CD4-positive, alpha-beta T cell treated with Interleukin-6 at 100 ng/mL for 8 hours (primary cell): ENCODE measurements around the gene LEF1.

Source experiments
- DNase-seq: peaks from one replicate; pipeline ENCODE4 v3.0.0-alpha.2; 2020; ENCODE audit warnings: mixed read lengths, low spot score

Gene LEF1

DNA sequence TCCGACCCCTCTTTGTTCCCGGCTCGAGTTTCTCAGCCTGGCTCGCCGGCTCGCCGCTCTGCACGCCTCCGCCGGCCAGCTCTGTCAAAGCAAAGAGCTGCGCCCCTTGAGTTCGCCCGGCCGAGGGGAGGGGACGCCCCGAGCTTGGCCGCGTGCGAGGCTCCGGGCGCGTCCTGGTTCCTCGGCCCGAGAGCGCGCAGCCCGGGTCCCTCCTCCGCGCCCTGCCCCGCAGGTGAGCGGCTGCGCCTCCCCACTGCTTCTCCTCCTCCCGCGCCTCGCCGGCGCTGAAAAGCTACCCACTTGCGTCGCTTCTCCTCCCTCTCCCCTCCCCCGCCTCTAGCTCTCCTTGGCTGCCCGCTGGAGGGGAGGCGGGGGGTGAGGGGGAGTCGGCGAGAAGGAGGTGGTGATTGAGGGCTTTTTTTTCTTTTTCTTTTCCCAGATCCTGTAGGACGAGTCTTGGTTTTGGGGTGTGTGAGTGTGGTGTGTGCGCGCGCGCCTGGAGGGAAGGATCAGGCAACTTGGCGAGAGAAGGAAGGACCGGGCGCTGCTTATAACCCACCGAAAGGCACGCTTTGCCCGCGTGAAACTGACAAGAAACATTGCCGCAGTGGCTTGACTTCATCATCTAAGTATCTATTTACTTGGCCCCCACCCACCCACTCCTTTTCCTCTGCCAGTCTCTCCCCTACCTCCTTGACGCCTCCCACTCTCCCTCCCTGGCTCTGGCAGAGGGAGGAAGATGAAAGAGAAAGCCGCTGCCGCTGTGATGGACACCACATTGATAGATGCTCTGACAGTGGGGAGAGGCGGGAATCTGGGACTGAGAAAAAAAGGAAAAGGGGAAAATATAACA lies at the start of gene LEF1:
TSS of gene LEF1 (minus strand) at position 262 of the 853 bp plus-strand sequence. CDS start 1,165 bp downstream, outside the sequence.
- peak; percentile 77 for DNase-seq

DNA sequence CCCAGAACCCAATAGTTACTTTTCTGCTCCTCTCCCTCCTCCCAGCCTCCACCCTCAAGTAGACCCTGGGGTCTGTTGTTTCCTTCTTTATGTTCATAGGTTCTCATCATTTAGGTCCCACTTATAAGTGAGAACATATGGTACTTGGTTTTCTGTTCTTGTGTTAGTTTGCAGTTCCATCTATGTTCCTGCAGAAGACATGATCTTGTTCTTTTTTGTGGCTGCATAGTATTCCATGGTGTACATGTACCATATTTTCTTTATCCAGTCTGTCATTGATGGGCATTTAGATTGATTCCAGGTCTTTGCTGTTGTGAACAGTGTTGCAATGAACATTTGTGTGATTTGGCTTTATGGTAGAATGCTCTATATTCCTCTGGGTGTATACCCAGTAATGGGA lies 47.8 kb upstream of the LEF1 start:
- DNase-seq = no peak

DNA sequence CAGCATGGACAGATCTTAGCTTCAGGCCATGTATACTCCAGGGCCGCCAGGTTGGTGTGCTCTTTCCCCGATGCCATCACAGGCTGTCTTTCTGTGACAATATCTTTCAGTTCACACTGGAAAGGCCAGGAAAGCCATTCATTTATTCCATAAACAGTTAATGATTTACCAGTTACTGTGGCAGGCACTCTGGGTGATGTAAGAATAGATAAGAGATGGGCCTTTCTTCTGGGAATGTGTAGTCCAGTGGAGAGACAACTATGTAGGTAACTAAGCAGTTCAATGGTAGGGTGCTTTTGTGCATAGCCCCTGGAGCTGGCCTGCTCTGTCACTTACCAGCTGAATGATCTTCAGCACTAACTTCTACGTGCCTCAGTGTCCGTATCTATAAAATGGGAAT lies 46.3 kb upstream of the LEF1 start:
- no peak for DNase-seq

DNA sequence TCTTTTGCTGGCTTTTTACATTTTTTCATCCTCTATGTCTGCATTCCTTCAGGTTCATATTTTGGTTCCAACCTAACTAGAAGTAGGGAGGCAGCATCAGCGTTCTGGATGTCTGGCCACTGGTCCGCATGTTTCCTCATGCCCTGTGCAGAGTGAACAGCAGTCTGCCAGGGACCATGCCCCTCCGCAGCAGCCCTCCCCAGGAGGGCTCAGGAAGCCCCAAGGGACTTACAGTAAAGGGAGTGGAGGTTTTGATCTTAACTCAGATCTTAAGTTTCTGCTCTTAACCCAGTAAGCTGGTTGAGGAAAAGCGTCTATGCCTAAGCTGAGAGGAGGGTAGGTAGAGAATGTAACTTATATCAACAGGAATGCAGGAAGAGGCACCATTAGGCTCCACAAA lies 45.0 kb upstream of the LEF1 start:
- DNase-seq = no peak

DNA sequence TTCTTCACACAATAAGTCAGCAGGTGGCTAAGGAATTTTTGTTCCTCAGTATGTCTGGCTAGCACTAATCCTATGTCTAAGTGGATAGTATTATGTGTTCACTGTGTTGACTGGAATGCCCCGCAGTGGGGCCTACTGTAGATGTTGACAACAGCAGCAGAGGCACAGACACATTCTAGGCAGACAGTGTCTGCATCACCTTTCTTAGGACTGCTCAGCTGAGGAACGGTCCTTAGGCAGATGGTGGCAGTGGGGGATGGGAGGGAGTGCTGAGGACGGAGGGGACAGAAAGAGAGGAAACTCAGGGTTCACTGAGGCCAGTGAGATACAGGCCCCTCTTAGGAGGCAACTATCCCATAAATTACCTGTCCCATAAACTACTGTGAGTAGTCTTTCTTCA lies 44.6 kb upstream of the LEF1 start:
- no peak for DNase-seq

DNA sequence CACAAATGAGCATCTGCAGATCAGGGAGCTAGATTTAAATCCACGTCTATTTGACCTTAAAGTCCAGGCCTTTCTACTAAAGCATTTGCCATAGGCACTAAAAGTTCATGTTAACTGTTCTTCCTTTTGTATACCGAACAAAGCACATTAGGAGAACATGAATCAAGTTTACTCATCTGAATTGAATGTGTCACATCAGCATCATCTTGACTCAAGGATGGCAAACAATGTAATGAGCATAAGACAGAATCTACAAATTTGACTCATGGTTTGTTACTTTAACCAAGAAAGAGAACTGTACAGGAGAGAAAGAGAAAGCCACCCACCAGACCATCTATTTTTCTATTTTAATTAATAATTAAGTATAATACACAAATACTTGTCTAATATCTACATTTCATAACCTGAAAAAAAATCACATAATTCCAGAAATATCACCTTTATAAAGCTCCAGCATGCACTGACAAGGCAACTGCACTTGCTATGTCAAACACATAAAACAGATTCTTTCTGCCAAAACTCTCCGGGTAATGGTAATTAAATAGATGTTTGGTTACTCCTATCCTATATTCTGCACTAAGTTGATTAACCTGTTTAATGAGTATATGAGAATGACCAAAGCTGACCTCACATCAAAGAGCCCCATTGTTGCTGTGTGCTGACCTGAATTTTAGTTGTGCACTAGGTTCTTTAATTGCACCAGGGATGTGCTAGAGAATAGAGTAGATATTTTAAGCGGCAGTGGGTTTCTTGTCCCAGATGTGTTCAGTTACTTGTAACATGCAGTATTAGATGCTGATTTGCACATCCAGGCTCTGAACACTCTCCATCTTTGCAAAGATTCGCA lies 42.5 kb upstream of the LEF1 start:
- DNase-seq = no peak

DNA sequence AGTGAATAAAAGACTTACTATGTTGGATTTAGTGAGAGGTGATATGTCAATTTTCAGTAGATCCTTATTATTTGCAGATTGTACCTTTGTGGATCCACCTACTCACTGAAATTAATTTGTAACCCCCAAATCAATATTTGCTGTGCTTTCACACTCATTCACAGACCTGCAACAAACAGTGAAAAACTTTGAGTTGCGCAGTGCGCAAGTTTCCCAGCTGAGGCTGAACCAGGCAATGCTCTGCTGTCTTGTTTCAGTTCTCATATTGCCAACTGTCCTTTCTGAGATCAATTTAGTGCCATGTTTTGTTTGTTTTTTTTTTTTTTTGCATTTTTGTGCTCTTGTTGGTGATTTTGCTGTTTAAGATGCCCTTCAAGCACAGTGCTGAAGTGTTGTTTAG lies 40.8 kb upstream of the LEF1 start:
- no peak for DNase-seq

DNA sequence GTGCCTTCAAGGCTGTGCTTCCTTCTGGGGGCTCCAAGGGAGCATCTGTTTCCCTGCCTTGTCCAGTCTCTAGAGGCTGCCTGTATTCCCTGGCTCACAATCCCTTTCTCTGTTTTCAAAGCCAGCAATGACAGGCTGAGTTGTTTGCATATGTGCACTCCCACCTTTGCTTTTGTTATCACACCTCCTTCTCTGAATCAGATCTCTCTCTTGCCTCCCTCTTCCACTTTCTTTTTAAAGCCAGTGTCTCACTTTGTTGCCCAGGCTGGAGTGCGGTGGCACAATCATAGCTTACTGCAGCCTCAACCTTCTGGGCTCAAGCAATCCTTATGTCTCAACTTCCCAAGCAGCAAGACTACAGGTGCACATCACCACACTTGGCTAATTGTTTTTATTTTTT lies 37.1 kb upstream of the LEF1 start:
- DNase-seq = no peak

DNA sequence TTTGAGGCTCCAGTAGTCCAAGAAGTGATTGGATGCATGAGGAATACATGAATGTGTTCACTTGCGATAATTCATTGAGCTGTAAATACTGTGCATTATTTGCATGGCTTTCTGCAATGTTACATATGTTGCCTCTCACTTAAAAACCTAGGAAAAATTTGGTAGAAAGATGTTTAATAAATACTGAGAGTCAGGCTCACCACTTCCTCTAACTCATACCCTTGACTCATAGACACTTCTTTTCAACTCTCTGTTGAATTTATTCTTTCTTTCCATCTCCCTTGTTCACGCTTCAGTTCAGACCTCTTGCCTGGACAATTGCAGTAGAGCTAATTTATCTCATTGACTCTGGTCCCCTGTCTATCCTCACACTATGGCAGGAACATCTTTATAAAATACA lies 35.8 kb upstream of the LEF1 start:
- DNase-seq = no peak

DNA sequence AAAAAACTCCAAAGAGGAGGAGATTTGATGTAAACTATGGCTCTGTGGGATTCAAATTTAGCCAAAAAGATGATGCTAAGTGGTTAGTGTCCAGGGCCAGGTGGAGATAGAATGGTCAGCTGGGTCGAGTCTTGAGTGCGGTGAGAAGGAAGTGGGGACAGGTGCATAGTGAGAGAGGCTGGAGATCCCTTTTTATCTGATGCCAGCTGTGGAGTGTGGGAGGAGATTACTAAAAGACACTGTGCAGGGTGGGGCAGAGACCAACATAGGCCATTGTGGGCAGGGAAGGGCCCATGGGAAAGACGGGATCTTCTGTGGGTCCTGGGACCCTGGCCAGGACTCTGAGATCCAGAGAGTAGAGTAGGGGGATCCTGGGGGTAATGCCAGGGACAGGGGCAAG lies 34.6 kb upstream of the LEF1 start:
- no peak for DNase-seq

DNA sequence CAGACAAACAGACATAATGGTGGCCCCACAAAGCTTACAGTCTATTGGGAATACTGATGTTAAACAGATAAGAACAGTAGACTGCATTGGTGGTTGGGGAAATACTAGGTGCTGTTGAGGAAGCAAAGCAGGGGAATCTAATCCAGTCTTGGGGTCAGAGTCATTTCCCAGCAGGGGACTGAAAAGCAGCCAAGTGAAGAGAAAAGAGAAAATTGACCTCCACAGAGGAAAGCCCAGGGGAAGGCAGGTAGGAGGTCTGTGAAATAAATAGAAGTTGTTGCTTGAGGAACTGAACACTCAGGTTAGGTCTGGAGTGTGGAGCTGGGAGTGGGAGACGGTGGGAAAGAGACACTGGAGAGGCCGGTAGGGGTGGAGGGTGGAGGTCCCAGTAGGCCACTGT lies 33.0 kb upstream of the LEF1 start:
- no peak for DNase-seq

DNA sequence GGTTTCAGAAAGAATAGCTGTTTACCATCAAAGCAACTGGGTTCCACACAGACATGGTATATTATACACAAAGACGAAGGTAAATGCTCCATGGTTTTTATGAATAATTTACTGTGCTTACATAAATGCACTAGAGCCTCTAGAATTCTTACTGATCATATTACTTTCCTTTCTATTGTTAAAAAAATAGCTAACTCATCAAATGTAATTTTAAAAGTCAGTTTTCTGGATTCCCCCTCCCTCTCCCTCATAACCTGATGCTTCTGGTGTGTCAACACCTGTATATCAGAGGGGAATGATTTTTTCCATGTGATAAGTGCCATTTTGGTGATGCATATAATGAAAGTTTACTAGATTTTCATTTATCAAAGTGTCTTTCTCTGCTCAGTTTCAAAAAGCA lies 31.1 kb upstream of the LEF1 start:
- DNase-seq = no peak

DNA sequence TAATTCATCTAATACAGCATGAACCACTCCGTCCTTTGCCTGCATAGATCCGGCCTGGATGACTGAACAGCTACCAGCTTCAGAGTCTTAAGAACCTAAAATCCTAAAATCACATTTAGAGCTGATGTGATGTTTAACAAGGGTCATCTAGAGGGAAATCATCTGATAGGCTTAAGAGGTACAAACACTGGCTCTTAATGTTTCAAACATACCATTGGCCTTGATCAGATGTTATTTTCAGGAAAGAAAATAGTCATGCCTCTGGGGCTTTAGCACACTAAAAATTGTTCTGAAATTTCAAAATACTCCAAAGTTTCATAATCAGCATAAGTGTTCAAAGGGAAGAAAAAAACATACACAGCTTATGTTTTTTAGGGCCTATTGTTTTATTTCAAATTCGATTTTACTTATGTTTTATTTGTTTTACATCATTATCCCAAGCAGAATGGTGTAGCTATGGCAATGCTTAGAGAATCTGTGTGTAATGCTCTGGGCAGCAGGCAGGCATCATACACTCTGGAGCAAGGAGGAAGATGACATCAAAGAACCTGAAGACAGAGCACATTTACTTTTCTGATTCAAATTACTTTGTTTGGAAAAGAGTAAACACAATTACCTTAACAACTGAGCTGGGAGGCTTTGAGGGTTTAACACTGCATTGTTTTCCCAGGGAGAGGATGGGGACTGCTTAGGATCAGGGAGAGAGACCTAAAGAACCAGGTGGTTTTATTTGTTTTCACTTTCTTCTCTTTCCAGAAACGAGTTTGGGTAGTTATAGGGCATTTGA lies 25.3 kb upstream of the LEF1 start:
- no peak for DNase-seq

DNA sequence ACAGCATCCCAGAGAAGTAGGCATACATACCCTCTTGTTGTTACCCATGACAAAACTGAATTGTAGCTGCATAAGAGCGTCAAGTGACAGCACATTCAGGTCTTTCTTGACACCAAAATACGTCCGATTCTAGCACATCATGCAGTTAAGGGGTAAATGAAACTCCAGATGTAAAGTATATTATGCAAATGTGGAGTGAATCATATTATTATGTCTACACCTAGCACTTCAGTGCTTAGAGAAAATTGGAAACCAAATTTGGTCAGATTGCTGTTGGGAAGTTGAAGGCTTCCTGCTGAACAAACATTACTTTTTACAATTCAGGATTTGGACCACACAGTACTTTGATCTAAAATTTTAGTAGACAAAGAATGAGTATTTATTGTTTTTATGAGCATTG lies 24.2 kb upstream of the LEF1 start:
- no peak for DNase-seq

DNA sequence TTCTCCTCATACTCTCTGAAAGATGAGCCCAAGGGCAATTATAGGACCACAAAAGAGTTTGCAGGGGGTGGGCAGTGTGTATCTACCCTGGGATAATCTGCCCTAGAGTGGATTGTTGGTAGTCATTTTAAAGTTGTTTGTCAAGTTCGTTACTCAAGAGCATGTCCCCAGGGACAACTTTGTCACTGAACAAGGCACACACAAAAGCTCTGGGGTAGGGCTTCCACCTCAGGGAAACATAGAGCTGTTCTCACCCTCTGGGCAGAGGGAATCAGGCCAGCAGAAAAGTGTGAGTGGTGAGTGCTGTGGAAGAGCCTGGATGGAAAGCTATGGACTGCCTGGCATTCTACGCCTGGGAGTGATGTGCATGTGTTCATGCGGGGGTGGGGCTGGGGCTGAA lies 23.3 kb upstream of the LEF1 start:
- DNase-seq = no peak

DNA sequence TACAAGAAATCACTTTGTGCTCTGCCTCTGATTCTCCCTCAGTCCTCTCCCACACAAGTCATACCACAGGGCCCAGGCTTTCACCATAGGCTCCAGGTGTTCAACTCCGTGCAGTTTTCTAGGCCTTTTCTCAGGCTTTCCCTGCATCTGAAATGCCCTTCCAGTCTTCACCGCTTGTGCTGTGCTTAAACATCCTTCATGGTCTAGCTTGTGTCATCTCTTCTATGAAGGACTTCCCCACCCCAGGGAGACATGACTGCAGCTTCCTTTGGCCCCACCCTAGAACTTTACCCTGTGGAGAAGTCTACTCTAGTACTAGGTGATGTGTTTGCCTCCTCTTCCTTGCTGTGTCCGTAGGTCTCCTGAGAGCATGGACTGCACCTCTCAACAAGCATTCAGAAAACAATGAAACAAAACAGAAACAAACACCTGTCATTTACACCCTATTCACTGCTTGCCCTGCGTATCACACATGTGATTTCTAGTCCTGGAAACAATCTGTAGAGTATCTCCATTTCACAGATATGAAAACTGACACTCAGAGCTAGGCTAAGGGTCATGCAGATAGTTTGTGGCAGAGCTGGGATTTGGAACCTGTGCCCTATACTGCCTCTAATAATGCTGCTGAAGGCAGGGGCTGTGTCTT lies 22.7 kb upstream of the LEF1 start:
- no peak for DNase-seq

DNA sequence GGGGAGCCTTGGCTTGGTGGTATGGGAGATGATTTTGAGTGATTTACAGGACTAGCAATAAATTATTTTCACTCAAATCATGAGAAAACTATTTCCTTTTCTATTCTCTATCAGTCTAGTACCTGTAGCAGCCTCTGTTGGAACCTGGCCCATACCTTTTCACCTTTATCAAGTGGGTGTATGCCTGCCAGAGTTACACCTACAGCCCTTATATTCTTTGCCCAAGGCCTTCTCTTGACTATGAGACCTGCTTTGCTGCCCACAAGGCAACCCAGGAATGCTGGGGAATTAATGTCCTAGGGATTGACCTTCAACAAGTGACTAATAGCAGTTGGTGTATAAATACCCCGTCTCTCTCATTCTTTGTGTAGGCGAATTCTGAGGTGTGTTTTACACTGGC lies 20.0 kb upstream of the LEF1 start:
- DNase-seq = no peak

DNA sequence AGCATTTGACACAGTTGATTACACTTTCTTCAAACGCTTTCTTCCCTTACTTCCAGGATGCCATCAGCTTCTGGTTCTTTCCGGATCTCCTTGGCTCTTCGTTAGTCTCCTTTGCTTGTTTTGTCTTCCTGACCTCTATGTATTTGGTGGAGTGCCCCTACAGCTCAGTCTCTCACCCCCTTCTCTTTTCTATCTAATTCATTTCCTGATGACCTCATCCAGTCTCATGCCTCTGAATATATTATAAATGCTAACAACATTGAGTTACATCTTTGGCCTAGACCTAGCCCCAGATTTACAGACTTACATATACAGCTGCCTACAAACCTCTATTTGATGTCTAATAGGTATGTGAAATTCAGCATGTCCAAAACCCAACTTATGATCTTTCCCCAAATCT lies 16.5 kb upstream of the LEF1 start:
- no peak for DNase-seq

DNA sequence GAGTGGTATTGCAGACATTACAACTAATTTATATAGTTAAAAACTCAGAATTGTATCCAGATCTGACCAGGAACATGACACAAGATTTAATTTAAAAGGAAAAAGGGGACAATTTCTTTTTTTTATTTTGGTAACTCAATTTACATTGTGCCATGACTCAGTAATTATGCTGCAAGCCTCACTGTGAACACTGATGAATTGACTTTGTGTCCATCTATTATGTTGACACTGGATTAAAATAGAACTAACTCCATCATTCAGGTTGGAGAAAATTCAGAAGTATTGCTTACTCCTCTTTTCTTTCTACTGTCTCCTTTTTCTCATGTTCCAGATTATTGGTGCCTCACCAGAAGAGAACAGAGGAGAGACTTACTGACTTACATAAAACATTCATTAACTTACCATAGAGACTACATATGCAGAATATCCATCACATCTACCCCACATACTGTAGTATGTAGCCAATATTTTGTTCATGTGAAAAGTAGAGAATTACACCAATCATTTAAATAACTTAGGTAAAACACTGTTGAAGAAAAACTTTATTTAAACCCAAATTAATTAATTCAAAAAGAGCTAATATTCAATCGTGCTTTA lies 15.8 kb upstream of the LEF1 start:
- no peak for DNase-seq

DNA sequence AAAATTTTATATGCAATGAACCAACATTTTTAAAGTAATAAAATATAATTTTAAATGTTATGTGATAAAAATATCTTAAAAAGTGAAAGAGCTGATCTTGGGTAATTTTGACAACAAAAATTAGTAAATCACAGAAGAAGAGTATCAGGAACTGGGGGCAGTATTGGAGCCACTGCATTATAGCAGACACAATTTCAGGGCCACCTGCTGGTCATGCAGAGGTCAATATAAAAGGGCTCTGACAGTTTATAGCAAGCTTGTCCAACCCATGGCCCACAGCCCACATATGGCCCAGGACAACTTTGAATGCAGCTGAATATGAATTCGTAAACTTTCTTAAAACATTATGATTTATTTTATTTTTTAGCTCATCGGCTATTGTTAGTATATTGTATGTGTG lies 13.0 kb upstream of the LEF1 start:
- no peak for DNase-seq

DNA sequence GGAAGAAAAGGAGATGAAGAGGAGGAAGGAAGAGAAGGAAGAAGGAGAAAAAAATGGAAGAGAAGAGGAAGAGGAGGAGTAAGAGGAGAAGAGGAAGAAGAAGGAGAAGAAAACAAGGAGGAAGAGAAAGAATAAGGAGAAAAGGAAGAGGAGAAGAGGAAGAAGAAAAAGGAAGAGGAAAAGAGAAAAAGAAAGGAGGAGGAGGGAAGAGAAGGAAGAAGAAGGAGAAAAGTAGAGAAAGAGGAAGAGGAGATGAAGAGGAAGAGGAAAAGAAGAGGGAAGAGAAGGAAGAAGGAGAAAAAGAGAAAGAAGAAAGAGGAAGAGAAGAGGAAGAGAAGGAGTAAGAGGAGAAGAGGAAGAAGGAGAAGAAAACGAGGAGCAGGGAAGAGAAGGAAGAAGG lies 11.8 kb upstream of the LEF1 start:
- DNase-seq = no peak

DNA sequence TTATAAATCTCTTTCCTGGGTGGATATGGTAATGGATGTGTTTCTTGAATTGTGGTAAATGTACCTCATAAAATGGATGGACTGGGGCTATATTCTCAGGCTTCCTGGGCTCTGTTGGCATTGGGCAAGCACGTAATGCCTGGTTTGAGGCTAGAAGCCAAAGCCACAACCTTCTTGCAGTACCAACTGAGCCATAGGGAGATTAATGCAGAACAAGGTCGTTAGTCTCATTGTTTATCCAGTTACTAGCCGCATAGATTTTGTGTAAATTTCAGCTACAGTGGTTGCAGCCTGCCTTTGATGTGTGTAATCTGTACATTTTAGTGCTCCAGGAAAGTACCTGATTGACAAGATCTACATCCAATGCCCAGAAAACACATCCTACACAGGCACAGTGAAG lies 7.2 kb upstream of the LEF1 start:
- DNase-seq = no peak
